Measurements from ENCODE around the gene GALNT18. TPM values are rescaled to one million over a fixed set of nuclear protein-coding genes. Genes with fewer than 3 reads are reported as not detected.

GALNT18 gene
- total RNA-seq, 1 donor from 2014 or later: 38.4 TPM

DNA sequence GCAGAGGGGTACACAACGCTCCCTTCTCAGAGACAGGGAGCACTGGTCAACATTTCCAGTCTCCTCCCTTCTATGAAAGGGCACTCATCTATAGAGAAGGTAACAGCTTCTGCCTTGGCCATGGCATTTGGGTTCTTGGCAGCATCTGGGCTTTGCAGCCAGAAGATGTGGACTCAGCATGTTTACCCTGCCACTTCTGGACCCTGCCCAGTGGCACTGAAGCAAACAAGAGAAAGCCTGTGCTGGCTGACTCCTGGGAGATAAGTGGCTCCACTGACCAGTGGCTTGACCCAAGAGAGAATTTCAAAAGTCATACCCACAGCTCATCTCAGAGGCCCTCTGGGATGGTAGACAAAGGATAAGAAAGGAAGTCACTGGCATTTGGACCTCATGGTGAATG is 276.7 kb downstream of the GALNT18 start:
- Mint-ChIP-seq H3K36me3 (ENCODE audit: low read depth) (peaks cover 19% of the 10 kb centered on the region), H3K27ac (ENCODE audit: unreplicated experiment) (no peak overlapping the region), H3K9me3 (ENCODE audit: low read depth) (no peaks in the 10 kb centered on the region), H3K27me3 (ENCODE audit: low read depth) (peaks cover 24% of the 10 kb centered on the region), H3K4me3 (ENCODE audit: unreplicated experiment) (no peak overlapping the region), H3K4me1 (ENCODE audit: low read depth) (peaks cover 21% of the 10 kb centered on the region)
- DNase-seq (ENCODE audit: low spot score): no peak
- TF ChIP-seq CTCF (IDR thresholded peaks at IDR 0.05): no peak

DNA sequence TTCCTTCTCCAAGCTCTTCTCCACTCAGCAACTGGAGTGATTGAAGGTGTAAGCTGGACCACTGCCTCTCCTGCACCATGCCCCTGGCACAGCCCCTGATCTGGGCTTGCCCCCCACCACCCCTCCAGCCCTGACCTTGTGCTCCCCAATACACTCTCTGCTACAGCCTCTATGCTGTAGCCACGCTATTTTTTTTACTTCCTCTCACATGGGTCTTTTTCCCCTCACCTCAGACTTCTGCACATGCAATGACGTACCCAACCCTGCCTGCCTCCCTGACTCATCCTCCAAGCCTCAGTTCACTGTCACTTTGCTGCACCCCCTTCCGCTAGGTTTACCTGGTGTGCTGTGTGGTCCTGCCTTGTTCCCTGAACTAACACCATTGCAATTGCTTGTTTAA is 277.8 kb downstream of the GALNT18 start:
- no peak for DNase-seq (ENCODE audit: low spot score)
- Mint-ChIP-seq H3K27ac (ENCODE audit: unreplicated experiment) (no peak overlapping the region), H3K27me3 (ENCODE audit: low read depth) (peaks cover 27% of the 10 kb centered on the region), H3K4me1 (ENCODE audit: low read depth) (peaks cover 10% of the 10 kb centered on the region), H3K36me3 (ENCODE audit: low read depth) (peaks cover 23% of the 10 kb centered on the region), H3K4me3 (ENCODE audit: unreplicated experiment) (no peak overlapping the region), H3K9me3 (ENCODE audit: low read depth) (no peaks in the 10 kb centered on the region)
- TF ChIP-seq CTCF (IDR thresholded peaks at IDR 0.05): no peak

GRCh38 chr11:11338304-11338703 is 283.5 kb downstream of the GALNT18 start:
- no peak for DNase-seq (ENCODE audit: low spot score)
- no peak for TF ChIP-seq CTCF (IDR thresholded peaks at IDR 0.05)
- H3K27ac Mint-ChIP-seq (ENCODE audit: unreplicated experiment): no peak overlapping the region
- H3K27me3 Mint-ChIP-seq (ENCODE audit: low read depth): peaks cover 29% of the 10 kb centered on the region
- H3K9me3 Mint-ChIP-seq (ENCODE audit: low read depth): no peaks in the 10 kb centered on the region
- H3K4me3 Mint-ChIP-seq (ENCODE audit: unreplicated experiment): no peak overlapping the region
- peaks cover 12% of the 10 kb centered on the region for H3K4me1 Mint-ChIP-seq (ENCODE audit: low read depth)
- H3K36me3 Mint-ChIP-seq (ENCODE audit: low read depth): peaks cover 46% of the 10 kb centered on the region

DNA sequence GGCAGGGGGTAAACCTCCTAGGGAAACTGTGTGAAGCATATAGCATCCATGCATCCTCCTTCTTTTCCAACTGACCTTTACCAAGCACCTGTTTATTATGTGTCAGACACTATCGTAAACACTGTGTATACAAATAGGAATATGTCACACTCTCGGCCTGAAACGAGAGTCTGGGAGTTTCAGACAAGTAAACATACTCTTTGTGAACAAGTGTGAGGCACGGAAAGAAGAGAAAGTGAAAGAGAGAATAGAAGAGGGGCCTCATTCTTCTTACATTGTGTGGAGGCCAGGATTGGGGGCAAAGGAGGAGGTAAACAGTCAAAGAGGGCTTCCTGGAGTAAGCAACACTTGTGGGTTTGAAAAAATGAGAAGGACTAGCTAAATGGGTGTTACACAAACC is 285.1 kb downstream of the GALNT18 start:
- no peak for DNase-seq (ENCODE audit: low spot score)
- Mint-ChIP-seq H3K9me3 (ENCODE audit: low read depth) (no peaks in the 10 kb centered on the region), H3K4me1 (ENCODE audit: low read depth) (peaks cover 12% of the 10 kb centered on the region)

DNA sequence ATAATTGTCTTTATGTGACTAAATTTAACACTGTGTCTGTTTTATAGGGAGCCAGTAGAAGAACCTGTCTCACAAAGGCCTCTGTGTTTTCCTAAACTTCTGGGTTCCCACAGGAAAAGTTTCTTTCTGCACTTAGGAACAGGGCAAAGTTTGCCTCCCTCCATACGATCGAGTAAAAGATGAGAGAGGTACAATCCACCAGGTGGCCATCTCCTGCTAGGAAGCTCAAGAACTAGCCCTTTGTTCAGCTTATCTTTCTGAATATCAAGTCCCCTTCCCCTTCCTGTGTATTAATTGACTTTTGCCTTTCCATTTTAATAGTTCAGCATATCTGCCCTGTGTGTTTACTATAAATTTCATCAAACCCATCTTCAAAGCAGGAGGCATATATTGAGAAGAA is 286.8 kb downstream of the GALNT18 start:
- Mint-ChIP-seq H3K4me1 (ENCODE audit: low read depth) (peaks cover 12% of the 10 kb centered on the region), H3K36me3 (ENCODE audit: low read depth) (peaks cover 63% of the 10 kb centered on the region), H3K9me3 (ENCODE audit: low read depth) (no peaks in the 10 kb centered on the region), H3K4me3 (ENCODE audit: unreplicated experiment) (no peak overlapping the region), H3K27me3 (ENCODE audit: low read depth) (peaks cover 26% of the 10 kb centered on the region), H3K27ac (ENCODE audit: unreplicated experiment) (no peak overlapping the region)
- DNase-seq (ENCODE audit: low spot score): no peak
- TF ChIP-seq CTCF (IDR thresholded peaks at IDR 0.05): peak; percentile 13

More for the DNA sequence above, 285.1 kb downstream of the GALNT18 start:
- Mint-ChIP-seq H3K27ac (ENCODE audit: unreplicated experiment) (no peak overlapping the region), H3K36me3 (ENCODE audit: low read depth) (peaks cover 52% of the 10 kb centered on the region), H3K27me3 (ENCODE audit: low read depth) (peaks cover 26% of the 10 kb centered on the region), H3K4me3 (ENCODE audit: unreplicated experiment) (no peak overlapping the region)
- TF ChIP-seq CTCF (IDR thresholded peaks at IDR 0.05): no peak
